Measurements from ENCODE around the gene CENPS.
"Not testable (repeated sequence)": the region's sequence is repeated elsewhere in the genome, so short reads cannot be mapped to it uniquely, and the experiment has no call there.

Gene CENPS

DNA sequence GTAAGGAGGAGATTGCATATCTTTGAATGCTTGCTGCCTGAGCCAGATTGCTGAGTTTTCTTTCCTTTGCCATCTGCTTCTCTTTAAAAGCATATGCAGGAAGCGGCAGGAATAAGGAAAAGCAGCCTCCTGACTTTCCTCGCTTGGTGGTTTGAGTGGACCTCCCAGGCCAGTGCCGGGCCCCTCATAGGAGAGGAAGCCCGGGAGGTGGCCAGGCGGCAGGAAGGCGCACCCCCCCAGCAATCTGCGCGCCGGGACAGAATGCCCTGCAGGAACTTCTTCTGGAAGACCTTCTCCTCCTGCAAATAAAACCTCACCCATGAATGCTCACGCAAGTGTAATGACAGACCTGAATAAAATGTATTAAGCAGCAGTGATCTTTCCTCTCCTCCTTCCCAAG, 21.1 kb downstream of the CENPS start (continued):
- TF ChIP-seq, protein P1, sequence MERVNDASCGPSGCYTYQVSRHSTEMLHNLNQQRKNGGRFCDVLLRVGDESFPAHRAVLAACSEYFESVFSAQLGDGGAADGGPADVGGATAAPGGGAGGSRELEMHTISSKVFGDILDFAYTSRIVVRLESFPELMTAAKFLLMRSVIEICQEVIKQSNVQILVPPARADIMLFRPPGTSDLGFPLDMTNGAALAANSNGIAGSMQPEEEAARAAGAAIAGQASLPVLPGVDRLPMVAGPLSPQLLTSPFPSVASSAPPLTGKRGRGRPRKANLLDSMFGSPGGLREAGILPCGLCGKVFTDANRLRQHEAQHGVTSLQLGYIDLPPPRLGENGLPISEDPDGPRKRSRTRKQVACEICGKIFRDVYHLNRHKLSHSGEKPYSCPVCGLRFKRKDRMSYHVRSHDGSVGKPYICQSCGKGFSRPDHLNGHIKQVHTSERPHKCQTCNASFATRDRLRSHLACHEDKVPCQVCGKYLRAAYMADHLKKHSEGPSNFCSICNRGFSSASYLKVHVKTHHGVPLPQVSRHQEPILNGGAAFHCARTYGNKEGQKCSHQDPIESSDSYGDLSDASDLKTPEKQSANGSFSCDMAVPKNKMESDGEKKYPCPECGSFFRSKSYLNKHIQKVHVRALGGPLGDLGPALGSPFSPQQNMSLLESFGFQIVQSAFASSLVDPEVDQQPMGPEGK (CRISPR knock-in tag; IDR thresholded peaks at IDR 0.05; ENCODE audit: borderline replicate concordance), result no peak
- no peak for TF ChIP-seq TCF4 (CRISPR knock-in tag; IDR thresholded peaks at IDR 0.05; ENCODE audit: borderline replicate concordance)
- TF ChIP-seq ESRRG (CRISPR knock-in tag; IDR thresholded peaks at IDR 0.05), result no peak
- no peak for TF ChIP-seq RARB (CRISPR knock-in tag; IDR thresholded peaks at IDR 0.05)
- TF ChIP-seq ARNTL (CRISPR knock-in tag; IDR thresholded peaks at IDR 0.05; ENCODE audit: borderline replicate concordance, low read depth), result no peak
- TF ChIP-seq, protein P2, sequence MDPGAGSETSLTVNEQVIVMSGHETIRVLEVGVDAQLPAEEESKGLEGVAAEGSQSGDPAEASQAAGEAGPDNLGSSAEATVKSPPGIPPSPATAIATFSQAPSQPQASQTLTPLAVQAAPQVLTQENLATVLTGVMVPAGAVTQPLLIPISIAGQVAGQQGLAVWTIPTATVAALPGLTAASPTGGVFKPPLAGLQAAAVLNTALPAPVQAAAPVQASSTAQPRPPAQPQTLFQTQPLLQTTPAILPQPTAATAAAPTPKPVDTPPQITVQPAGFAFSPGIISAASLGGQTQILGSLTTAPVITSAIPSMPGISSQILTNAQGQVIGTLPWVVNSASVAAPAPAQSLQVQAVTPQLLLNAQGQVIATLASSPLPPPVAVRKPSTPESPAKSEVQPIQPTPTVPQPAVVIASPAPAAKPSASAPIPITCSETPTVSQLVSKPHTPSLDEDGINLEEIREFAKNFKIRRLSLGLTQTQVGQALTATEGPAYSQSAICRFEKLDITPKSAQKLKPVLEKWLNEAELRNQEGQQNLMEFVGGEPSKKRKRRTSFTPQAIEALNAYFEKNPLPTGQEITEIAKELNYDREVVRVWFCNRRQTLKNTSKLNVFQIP (CRISPR knock-in tag; IDR thresholded peaks at IDR 0.05; ENCODE audit: borderline replicate concordance, low read depth), result no peak
- no peak for TF ChIP-seq TOX (CRISPR knock-in tag; IDR thresholded peaks at IDR 0.05; ENCODE audit: borderline replicate concordance)
- no peak for TF ChIP-seq SNAI2 (CRISPR knock-in tag; IDR thresholded peaks at IDR 0.05)
- no peak for TF ChIP-seq ZC3H10 (CRISPR knock-in tag; IDR thresholded peaks at IDR 0.05)
- TF ChIP-seq, protein P3, sequence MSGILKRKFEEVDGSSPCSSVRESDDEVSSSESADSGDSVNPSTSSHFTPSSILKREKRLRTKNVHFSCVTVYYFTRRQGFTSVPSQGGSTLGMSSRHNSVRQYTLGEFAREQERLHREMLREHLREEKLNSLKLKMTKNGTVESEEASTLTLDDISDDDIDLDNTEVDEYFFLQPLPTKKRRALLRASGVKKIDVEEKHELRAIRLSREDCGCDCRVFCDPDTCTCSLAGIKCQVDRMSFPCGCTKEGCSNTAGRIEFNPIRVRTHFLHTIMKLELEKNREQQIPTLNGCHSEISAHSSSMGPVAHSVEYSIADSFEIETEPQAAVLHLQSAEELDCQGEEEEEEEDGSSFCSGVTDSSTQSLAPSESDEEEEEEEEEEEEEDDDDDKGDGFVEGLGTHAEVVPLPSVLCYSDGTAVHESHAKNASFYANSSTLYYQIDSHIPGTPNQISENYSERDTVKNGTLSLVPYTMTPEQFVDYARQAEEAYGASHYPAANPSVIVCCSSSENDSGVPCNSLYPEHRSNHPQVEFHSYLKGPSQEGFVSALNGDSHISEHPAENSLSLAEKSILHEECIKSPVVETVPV (CRISPR knock-in tag; IDR thresholded peaks at IDR 0.05), result no peak

DNA sequence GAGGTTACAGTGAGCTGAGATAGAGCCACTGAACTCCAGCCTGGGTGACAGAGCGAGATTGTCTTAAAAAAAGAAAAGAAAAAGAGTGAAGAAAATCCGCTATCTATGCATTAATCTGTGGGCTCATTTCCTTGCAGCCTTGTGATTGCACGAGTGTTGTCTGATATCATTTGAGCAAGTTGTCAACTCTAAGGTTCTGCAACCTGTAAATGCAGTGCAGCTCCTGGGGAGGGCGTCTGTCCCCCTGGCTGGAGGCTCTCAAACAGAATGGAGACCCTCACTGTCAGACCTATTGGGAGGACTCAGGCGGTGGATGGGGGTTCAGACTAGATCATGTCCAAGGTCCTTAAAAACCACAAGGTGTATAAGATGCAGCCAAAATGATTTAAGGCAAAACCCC, 25.8 kb downstream of the CENPS start:
- TF ChIP-seq, protein P3 (CRISPR knock-in tag; IDR thresholded peaks at IDR 0.05), result no peak
- TF ChIP-seq ESRRG (CRISPR knock-in tag; IDR thresholded peaks at IDR 0.05), result no peak
- TF ChIP-seq, protein P4, sequence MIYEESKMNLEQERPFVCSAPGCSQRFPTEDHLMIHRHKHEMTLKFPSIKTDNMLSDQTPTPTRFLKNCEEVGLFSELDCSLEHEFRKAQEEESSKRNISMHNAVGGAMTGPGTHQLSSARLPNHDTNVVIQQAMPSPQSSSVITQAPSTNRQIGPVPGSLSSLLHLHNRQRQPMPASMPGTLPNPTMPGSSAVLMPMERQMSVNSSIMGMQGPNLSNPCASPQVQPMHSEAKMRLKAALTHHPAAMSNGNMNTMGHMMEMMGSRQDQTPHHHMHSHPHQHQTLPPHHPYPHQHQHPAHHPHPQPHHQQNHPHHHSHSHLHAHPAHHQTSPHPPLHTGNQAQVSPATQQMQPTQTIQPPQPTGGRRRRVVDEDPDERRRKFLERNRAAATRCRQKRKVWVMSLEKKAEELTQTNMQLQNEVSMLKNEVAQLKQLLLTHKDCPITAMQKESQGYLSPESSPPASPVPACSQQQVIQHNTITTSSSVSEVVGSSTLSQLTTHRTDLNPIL (CRISPR knock-in tag; IDR thresholded peaks at IDR 0.05; ENCODE audit: low read depth), result no peak
- no peak for ATAC-seq

DNA sequence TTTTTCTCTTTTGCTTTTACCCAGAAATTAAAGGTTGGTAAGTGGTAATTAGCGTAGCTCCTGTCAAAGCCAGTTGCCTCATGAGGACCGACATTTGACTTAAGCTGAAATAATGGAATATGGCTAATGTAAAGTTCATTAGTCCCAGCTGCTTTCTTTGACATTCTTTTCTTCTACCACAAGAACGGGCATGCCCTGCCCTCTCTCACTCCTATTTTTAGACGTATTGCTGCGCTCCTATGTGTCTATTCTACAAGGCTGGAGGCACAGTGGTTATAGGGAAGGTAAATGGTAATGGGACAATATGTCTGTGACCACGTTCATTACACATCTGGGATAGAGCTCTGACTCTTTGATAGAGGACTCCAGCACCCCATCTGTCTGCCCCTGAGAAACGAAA, 26.4 kb downstream of the CENPS start:
- ATAC-seq, result peak; percentile 47

DNA sequence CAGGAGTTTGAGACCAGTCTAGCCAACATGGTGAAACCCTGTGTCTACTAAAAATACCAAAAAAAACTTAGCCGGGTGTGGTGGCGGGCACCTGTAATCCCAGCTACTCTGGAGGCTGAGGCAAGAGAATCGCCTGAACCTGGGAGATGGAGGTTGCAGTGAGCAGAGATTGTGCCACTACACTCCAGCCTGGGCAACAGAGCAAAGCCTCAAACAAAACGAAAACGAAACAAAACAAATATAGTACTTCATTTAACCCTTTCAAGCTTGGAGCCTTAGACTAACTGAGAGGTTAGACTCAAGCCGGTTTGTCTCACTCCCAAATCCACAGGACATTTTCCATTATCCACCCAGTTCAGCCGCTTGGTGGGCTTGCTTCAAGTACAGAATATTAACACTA, 27.2 kb downstream of the CENPS start:
- ATAC-seq, result not testable (repeated sequence)

More for the DNA sequence above, 26.4 kb downstream of the CENPS start:
- TF ChIP-seq, protein P3 (CRISPR knock-in tag; IDR thresholded peaks at IDR 0.05), result no peak
- TF ChIP-seq ISL1 (CRISPR knock-in tag; IDR thresholded peaks at IDR 0.05) (no peak), RARB (CRISPR knock-in tag; IDR thresholded peaks at IDR 0.05) (no peak)

DNA sequence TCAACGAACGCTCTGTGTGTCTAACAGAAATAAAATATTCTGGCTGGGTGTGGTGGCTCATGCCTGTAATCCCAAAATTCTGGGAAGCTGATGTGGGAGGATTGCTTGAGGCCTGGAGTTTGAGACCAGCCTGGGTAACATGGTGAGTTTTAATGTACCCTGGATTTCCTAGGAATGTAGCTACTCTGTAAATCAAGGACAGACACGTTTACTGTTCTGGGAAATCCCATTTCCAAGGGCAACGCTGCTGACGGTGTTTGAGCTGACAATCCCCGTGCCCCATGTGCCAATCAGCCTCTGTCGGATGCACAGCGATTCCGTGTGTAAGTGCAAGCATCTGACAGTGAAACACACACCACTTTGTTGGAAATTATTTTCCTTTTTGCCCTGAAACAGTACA, 27.6 kb downstream of the CENPS start:
- no peak for ATAC-seq
- no peak for TF ChIP-seq BACH2 (CRISPR knock-in tag; IDR thresholded peaks at IDR 0.05; ENCODE audit: borderline replicate concordance)
- TF ChIP-seq CSDC2 (CRISPR knock-in tag; IDR thresholded peaks at IDR 0.05), result no peak
- no peak for TF ChIP-seq RARB (CRISPR knock-in tag; IDR thresholded peaks at IDR 0.05)
- TF ChIP-seq TOX (CRISPR knock-in tag; IDR thresholded peaks at IDR 0.05; ENCODE audit: borderline replicate concordance), result no peak
- TF ChIP-seq, protein P1 (CRISPR knock-in tag; IDR thresholded peaks at IDR 0.05; ENCODE audit: borderline replicate concordance), result no peak
- TF ChIP-seq ARNTL (CRISPR knock-in tag; IDR thresholded peaks at IDR 0.05; ENCODE audit: borderline replicate concordance, low read depth), result no peak
- no peak for TF ChIP-seq ZFP3 (CRISPR knock-in tag; IDR thresholded peaks at IDR 0.05)
- TF ChIP-seq, protein P3 (CRISPR knock-in tag; IDR thresholded peaks at IDR 0.05), result no peak
- TF ChIP-seq ZNF70 (CRISPR knock-in tag; IDR thresholded peaks at IDR 0.05), result no peak
- no peak for TF ChIP-seq PPARA (CRISPR knock-in tag; IDR thresholded peaks at IDR 0.05; ENCODE audit: borderline replicate concordance)
- TF ChIP-seq, protein P4 (CRISPR knock-in tag; IDR thresholded peaks at IDR 0.05; ENCODE audit: low read depth), result no peak
- TF ChIP-seq ISL1 (CRISPR knock-in tag; IDR thresholded peaks at IDR 0.05), result no peak

Measured in SK-N-SH treated with all-trans-retinoic acid at 6 μM for 48 hours (cell line).